ENCODE results near the gene GALNT2. TPM values are rescaled to one million over a fixed set of nuclear protein-coding genes. Genes with fewer than 3 reads are reported as not detected.

GALNT2 gene
- total and polyA plus RNA-seq, 10 donors = 7.9 to 44.8 (median 36.9) TPM

GRCh38 chr1:230308039-230308438 lies 241.0 kb downstream of the GALNT2 start:
- intact Hi-C loops (cut with DNase I; ENCODE audit: low total_unique reads) = loop anchor here (5.0 kb wide), 1 partner anchor 596 kb away; no protein-coding TSS in a partner anchor
- H3K27me3 ChIP-seq (replicated peaks in 1 of 7) = no peaks in the 10 kb centered on the region

GRCh38 chr1:230308821-230309220 lies 241.8 kb downstream of the GALNT2 start:
- H3K36me3 ChIP-seq = no peaks in the 10 kb centered on the region
- no peak overlapping the region for H3K27ac ChIP-seq
- no peak overlapping the region for H3K4me3 ChIP-seq
- 91 to 95% (median 94%) methylated on average over 15 to 17 of the region's 17 CpGs for whole genome bisulfite sequencing, 5 donors
- peaks cover 0 to 29% (median 12%) of the 10 kb centered on the region in 6 donors for H3K4me1 ChIP-seq
- H3K9me3 ChIP-seq = no peaks in the 10 kb centered on the region
- intact Hi-C loops (cut with DNase I; ENCODE audit: low total_unique reads) = loop anchor here (5.0 kb wide), 1 partner anchor 597 kb away; no protein-coding TSS in a partner anchor
- H3K27me3 ChIP-seq (replicated peaks in 1 of 7) = no peaks in the 10 kb centered on the region
- TF ChIP-seq POLR2A (IDR thresholded peaks at IDR 0.05) = no peak
- TF ChIP-seq POLR2AphosphoS5 (IDR thresholded peaks at IDR 0.05) = no peak
- no peak for TF ChIP-seq CTCF (IDR thresholded peaks at IDR 0.05 in 8 of 11, conservative IDR thresholded peaks at IDR 0.05 in 3 of 11)
- peak; percentile 63 for DNase-seq

More at GRCh38 chr1:230308039-230308438, 241.0 kb downstream of the GALNT2 start:
- Histone ChIP-seq H3K9me3 (no peaks in the 10 kb centered on the region), H3K36me3 (no peaks in the 10 kb centered on the region), H3K4me3 (no peak overlapping the region), H3K27ac (no peak overlapping the region), H3K4me1 (peaks cover 0 to 29% (median 12%) of the 10 kb centered on the region in 6 donors)
- TF ChIP-seq POLR2A (IDR thresholded peaks at IDR 0.05) (no peak), CTCF (IDR thresholded peaks at IDR 0.05 in 8 of 11, conservative IDR thresholded peaks at IDR 0.05 in 3 of 11) (no peak), POLR2AphosphoS5 (IDR thresholded peaks at IDR 0.05) (no peak)
- DNase-seq = peak; percentile 66
- 77 to 87% (median 86%) methylated on average over 8 of the region's 8 CpGs for WGBS, 5 donors

- intact Hi-C loops (cut with DNase I; ENCODE audit: low total_unique reads) = loop anchor here (2.0 to 5.0 kb wide), 2 partner anchors 597 to 649 kb away; no protein-coding TSS in a partner anchor
- TF ChIP-seq CTCF (IDR thresholded peaks at IDR 0.05 in 8 of 11, conservative IDR thresholded peaks at IDR 0.05 in 3 of 11) (no peak), POLR2A (IDR thresholded peaks at IDR 0.05) (no peak), POLR2AphosphoS5 (IDR thresholded peaks at IDR 0.05) (no peak)
- Histone ChIP-seq H3K27ac (no peak overlapping the region), H3K9me3 (no peaks in the 10 kb centered on the region), H3K4me3 (no peak overlapping the region), H3K4me1 (peaks cover 0 to 24% (median 11%) of the 10 kb centered on the region in 6 donors), H3K27me3 (replicated peaks in 1 of 7) (no peaks in the 10 kb centered on the region), H3K36me3 (no peaks in the 10 kb centered on the region)
- DNase-seq = peak; percentile 63
- 88 to 97% (median 94%) methylated on average over 13 to 15 of the region's 15 CpGs for WGBS, 5 donors
These were observed 242.7 kb downstream of the GALNT2 start for GRCh38 chr1:230309646-230310177.

- peak; percentile 77 to 95 (median 94) for TF ChIP-seq CTCF (IDR thresholded peaks at IDR 0.05 in 8 of 11, conservative IDR thresholded peaks at IDR 0.05 in 3 of 11)
- TF ChIP-seq POLR2AphosphoS5 (IDR thresholded peaks at IDR 0.05) = peak in 1 of 3 donors; percentile 30
- no peak for TF ChIP-seq POLR2A (IDR thresholded peaks at IDR 0.05)
- H3K9me3 ChIP-seq = no peaks in the 10 kb centered on the region
- H3K27me3 ChIP-seq (replicated peaks in 1 of 7) = no peaks in the 10 kb centered on the region
- H3K4me1 ChIP-seq = peaks cover 0 to 24% (median 11%) of the 10 kb centered on the region in 6 donors
- peak; percentile 89 for DNase-seq
- H3K27ac ChIP-seq = no peak overlapping the region
- no peak overlapping the region for H3K4me3 ChIP-seq
- WGBS, 5 donors = 33 to 39% (median 36%) methylated on average over 14 of the region's 14 CpGs
- no peaks in the 10 kb centered on the region for H3K36me3 ChIP-seq
- intact Hi-C loops (cut with DNase I; ENCODE audit: low total_unique reads) = loop anchor here (2.0 kb wide), 1 partner anchor 650 kb away; no protein-coding TSS in a partner anchor
These were observed 243.5 kb downstream of the GALNT2 start for GRCh38 chr1:230310381-230311163.

Data from spleen (tissue), 11 donors.